Stimulated activated naive B cell treated with anti-CD40 and anti-IgM and Interleukin-4, amounts not matched to agents 10 μg/mL and 1 μg/mL and 100 μg/mL, for 72 hours (primary cell): ENCODE measurements around the gene WNT2.

Experiments
- ATAC-seq, 2 donors: fragments of 150-1000 bp; cut with Tn5 transposase; replicated peaks; 2 replicates each; pipeline ENCODE4 v1.10.0; 2021; ENCODE audit warnings: moderate library complexity in 1 of 2
- DNase-seq: peaks from one replicate; pipeline ENCODE4 v3.0.0; 2021
- H3K27ac Mint-ChIP-seq: one replicate; pipeline ENCODE4 v1.8.0; 2022; ENCODE audit warnings: mild to moderate bottlenecking, mixed read lengths
- H3K27me3 Mint-ChIP-seq, 2 donors: one replicate each; pipeline ENCODE4 v1.8.0; 2022; ENCODE audit warnings: mixed read lengths in 2 of 2
- H3K36me3 Mint-ChIP-seq, 2 donors: one replicate each; pipeline ENCODE4 v1.8.0; 2022; ENCODE audit warnings: mixed read lengths in 2 of 2, mild to moderate bottlenecking in 1 of 2
- H3K4me1 Mint-ChIP-seq, 2 donors: one replicate each; pipeline ENCODE4 v1.8.0; 2022; ENCODE audit warnings: mixed read lengths in 2 of 2, mild to moderate bottlenecking in 1 of 2
- H3K4me3 Mint-ChIP-seq, 2 donors: one replicate each; pipeline ENCODE4 v1.8.0; 2022; ENCODE audit warnings: mild to moderate bottlenecking in 2 of 2, mixed read lengths in 2 of 2, moderate library complexity in 1 of 2
- H3K9me3 Mint-ChIP-seq, 2 donors: one replicate each; pipeline ENCODE4 v1.8.0; 2022; ENCODE audit warnings: mixed read lengths in 2 of 2, mild to moderate bottlenecking in 1 of 2

Gene WNT2

DNA sequence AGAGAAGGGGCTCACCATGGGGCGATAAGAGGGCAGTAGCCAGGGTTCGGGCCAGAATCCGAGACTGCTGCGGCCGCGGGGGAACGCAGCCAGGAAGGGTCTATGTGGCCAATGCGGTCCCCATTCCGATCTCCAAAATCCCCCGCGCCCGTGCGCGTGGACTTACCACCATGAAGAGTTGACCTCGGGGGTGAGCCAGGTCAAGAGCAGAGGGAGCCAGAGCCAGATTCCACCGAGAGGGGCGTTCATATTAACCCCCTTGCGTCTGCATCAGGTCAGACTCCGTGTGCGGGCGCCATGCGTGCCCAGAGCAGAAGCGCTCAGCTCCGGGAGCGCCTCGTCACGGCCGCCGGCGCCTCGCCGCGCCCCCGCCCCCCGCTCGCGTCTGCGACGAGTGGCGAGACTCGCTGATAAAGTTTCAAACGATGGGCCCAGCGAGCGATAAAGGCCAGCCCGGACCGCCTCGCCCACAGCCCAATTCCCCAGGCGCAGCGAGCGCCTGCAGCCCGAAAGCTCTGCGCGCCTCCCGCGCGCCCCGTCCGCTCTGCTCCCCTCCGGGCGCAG is at the start of gene WNT2:
TSS of gene WNT2 (minus strand) at position 318 of the 564 bp plus-strand sequence. CDS start at position 249, 69 bp downstream.
- Mint-ChIP-seq H3K27ac (no peak within 1 kb of the TSS), H3K9me3 (no peaks in the 10 kb centered on the region), H3K27me3 (peaks cover 60 to 79% of the 10 kb centered on the region in 2 donors), H3K36me3 (peaks cover 0 to 5% of the 10 kb centered on the region in 2 donors), H3K4me3 (peak within 1 kb of the TSS in 1 of 2 donors; percentile 54), H3K4me1 (peaks cover 11 to 15% of the 10 kb centered on the region in 2 donors)
- DNase-seq (no peak), ATAC-seq (no peak)

DNA sequence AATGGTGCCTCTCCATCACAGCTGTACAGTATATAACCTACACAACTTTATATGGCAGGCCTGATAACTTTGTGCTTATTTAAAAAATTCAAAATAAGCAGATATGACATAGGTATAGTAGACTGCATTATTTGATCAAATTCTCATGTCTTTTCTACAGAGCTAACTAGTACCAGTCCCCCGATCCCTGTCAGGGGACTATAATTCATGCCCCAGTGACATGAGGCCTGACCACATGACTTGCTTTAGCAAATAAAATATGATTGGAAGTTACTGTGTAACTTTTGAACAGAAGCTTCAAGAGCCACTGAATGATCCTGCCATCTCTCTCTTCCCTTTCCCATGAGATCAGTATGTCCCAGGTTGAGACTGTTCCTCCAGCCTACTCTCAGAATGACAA is 49.2 kb upstream of the WNT2 start:
- H3K4me3 Mint-ChIP-seq, result no peak overlapping the region
- no peak overlapping the region for H3K27ac Mint-ChIP-seq
- no peaks in the 10 kb centered on the region for H3K27me3 Mint-ChIP-seq
- H3K36me3 Mint-ChIP-seq, result no peaks in the 10 kb centered on the region
- DNase-seq (no peak), ATAC-seq (no peak)
- no peaks in the 10 kb centered on the region for H3K9me3 Mint-ChIP-seq
- H3K4me1 Mint-ChIP-seq, result no peaks in the 10 kb centered on the region

DNA sequence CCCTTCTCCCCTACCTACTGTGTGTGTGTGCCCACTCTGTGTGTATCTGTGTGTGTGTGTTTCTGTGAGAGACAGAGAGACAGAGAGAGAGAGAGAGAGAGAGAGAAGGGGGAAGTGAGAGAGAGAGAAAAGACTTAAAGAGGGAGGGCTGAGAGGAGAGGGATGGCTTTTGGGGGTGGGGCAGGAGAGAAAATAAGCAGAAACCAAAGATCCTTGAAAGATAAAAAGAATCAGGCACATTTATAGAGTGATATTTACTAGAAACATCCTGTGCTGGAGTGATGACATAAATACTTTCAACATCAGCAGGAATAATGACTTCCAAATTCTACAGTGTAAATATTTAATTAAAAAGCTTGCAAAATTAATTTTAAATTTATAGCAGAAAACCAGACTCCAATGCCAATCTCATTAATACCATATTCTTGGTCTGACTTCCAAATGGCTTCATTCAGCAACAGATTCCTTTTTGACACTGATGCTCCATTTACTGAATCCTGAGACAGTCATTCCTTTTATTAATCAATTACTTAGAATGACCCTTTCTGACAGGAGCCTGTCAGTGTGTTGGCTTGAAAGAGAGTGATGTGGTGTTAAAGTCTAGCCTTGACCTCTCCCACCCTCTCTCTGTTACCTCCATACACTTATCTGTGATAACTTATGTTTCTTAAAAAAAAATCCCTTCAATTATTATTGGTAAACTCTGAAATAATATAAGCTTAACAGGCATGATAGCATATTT is 41.7 kb upstream of the WNT2 start:
- Mint-ChIP-seq H3K4me3 (no peak overlapping the region), H3K4me1 (no peaks in the 10 kb centered on the region), H3K9me3 (no peaks in the 10 kb centered on the region), H3K27ac (no peak overlapping the region), H3K27me3 (no peaks in the 10 kb centered on the region), H3K36me3 (no peaks in the 10 kb centered on the region)
- DNase-seq, result no peak
- ATAC-seq, result no peak

DNA sequence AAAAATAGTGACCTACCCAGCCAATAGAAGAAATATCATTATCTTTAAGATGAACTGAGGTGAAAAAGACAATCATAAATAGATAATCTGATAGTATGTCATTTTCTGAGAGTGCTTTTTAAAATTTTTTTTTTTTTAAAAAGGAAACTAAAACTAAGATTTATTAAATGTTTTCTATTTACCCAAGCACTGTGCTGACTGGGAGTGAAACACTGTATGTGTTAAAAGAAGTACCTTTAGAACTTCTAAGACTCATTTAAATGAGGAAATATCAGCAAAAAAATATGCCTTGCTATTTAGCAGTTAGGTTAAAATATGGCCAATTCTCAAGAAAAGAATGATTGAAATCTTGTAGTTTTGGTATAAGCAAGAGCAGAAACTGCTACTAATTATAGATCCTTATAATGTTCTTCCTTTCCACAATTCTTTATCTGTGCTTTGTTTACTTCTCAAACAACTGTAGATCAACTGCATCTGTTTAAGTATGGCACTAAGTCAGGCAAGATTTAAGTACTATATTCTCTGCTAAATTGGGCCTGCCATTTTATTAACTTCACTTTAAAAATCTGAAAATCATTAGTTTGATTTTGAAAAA is 39.5 kb upstream of the WNT2 start:
- DNase-seq (no peak), ATAC-seq (no peak)
- H3K27ac Mint-ChIP-seq, result no peak overlapping the region
- H3K4me1 Mint-ChIP-seq, result no peaks in the 10 kb centered on the region
- no peaks in the 10 kb centered on the region for H3K36me3 Mint-ChIP-seq
- no peaks in the 10 kb centered on the region for H3K9me3 Mint-ChIP-seq
- no peak overlapping the region for H3K4me3 Mint-ChIP-seq
- H3K27me3 Mint-ChIP-seq, result no peaks in the 10 kb centered on the region

DNA sequence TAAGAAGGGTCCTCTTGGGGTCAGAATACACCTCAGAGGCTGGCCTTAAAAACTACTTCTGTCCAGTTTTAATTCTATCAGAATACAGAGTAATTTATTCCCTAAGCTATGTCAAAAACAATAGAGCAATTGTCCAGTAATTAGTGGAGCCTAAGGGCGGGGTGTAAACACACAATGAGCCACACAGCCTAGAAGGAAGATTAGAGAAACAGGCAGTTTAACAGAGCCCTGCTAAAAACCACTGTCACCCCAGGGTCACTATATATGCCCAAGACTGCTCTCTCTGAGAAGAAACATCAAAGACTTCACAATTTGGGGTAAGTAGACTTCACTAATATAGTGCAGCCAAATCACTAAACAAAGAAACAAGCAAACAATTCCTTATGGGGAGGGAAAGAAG is 27.2 kb upstream of the WNT2 start:
- H3K4me3 Mint-ChIP-seq, result no peak overlapping the region
- H3K36me3 Mint-ChIP-seq, result no peaks in the 10 kb centered on the region
- no peak for DNase-seq
- H3K27me3 Mint-ChIP-seq, result peaks cover 0 to 5% of the 10 kb centered on the region in 2 donors
- peaks cover 0 to 4% of the 10 kb centered on the region in 2 donors for H3K9me3 Mint-ChIP-seq
- no peak for ATAC-seq
- no peak overlapping the region for H3K27ac Mint-ChIP-seq
- H3K4me1 Mint-ChIP-seq, result no peaks in the 10 kb centered on the region

DNA sequence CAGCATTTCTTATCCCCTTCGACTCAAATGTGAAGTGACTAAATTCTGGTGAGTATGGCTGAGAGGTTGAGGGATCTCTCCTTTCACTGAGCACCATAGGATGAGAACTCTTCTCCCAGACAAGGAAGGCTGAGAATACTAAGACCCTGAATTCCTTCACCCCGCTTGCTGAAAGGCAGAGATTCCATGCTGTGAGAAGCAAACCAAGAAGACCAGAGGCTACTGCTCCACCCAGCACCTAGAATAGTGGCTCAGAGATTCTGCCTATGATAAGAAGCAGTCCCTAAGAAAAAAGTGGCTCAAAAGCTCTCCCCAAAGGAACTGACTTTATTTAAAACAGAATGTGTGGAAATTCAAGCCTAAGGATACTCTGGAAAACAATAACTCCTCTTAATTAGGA is 26.7 kb upstream of the WNT2 start:
- peaks cover 0 to 5% of the 10 kb centered on the region in 2 donors for H3K27me3 Mint-ChIP-seq
- no peak overlapping the region for H3K4me3 Mint-ChIP-seq
- H3K4me1 Mint-ChIP-seq, result no peaks in the 10 kb centered on the region
- H3K9me3 Mint-ChIP-seq, result peaks cover 0 to 4% of the 10 kb centered on the region in 2 donors
- no peaks in the 10 kb centered on the region for H3K36me3 Mint-ChIP-seq
- no peak overlapping the region for H3K27ac Mint-ChIP-seq
- ATAC-seq (no peak), DNase-seq (no peak)

DNA sequence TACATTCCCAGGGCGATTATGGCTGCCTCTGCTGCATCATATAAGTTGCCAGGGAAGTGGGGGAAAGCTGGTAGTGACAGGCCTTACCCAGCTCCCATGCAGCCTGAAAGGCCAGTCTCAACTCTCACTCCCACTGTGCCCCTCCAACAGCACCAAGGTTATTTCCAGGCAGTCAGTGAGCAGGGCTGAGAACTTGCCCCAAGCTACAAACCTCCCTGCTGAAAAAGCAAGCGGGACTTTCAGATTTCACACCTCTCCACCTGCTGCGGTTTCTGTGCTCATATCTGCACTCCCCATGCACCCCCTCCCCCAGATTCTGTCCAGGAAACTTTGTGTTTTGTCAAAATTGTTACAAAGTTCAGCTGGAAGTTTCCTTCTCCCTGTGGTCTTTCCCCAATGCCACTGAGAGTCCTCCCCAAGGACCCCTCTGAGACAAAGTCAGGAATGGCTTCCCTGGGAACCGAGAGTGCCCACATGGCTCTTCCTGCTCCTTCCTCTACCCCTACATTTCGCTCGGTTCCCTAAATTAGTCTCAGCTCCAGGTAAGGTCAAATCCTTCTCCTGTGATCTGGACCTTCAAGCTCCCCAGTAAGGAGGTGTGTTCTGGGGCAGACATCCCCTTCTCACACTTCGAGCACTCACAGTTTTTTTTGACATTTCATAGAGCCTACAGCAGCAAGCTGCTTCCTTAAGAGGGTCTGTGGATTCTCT is 25.3 kb upstream of the WNT2 start:
- Mint-ChIP-seq H3K27me3 (peaks cover 0 to 5% of the 10 kb centered on the region in 2 donors), H3K27ac (no peak overlapping the region), H3K36me3 (no peaks in the 10 kb centered on the region), H3K4me3 (no peak overlapping the region), H3K4me1 (no peaks in the 10 kb centered on the region), H3K9me3 (peaks cover 0 to 7% of the 10 kb centered on the region in 2 donors)
- ATAC-seq (no peak), DNase-seq (no peak)

DNA sequence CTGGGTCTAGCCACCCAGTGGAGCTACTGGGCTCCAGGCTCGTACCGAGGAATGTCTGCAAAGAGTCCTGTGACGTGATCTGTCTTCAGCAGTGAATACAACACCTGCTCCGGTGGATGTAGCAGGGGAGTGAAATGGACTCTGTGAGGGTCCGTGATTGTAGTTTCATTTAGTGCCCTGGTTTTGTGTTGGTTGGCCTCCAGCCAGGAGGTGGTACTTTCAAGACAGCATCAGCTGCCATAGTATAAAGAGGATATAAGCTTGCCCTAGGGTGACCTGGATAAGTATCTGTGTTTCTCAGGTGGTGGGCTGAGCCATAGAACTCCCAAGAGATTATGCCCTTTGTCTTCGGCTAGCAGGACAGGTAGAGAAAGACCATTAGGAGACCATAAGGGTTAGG is 24.6 kb upstream of the WNT2 start:
- H3K4me1 Mint-ChIP-seq, result no peaks in the 10 kb centered on the region
- no peaks in the 10 kb centered on the region for H3K36me3 Mint-ChIP-seq
- ATAC-seq (no peak), DNase-seq (no peak)
- H3K9me3 Mint-ChIP-seq, result peaks cover 0 to 7% of the 10 kb centered on the region in 2 donors
- H3K27me3 Mint-ChIP-seq, result peaks cover 0 to 5% of the 10 kb centered on the region in 2 donors
- H3K27ac Mint-ChIP-seq, result no peak overlapping the region
- no peak overlapping the region for H3K4me3 Mint-ChIP-seq

DNA sequence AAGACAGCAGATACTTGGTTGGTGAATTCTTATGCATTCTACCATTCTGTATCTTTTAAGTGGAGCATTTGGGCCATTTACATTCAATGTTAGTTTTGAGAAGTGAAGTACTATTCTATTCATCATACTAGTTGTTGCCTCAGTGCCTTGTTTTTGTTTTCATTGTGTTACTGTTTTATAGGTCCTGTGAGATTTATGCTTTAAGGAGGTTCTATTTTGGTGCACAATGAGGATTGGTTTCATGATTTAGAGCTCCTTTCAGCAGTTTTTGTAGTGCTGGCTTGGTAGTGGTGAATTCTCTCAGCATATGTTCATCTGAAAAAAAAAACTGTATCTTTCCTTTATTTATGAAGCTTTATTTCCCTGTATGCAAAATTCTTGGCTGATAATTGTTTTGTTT is 23.3 kb upstream of the WNT2 start:
- no peak overlapping the region for H3K27ac Mint-ChIP-seq
- H3K36me3 Mint-ChIP-seq, result no peaks in the 10 kb centered on the region
- peaks cover 0 to 5% of the 10 kb centered on the region in 2 donors for H3K27me3 Mint-ChIP-seq
- peaks cover 0 to 7% of the 10 kb centered on the region in 2 donors for H3K9me3 Mint-ChIP-seq
- ATAC-seq, result no peak
- H3K4me1 Mint-ChIP-seq, result no peaks in the 10 kb centered on the region
- no peak for DNase-seq
- H3K4me3 Mint-ChIP-seq, result no peak overlapping the region

DNA sequence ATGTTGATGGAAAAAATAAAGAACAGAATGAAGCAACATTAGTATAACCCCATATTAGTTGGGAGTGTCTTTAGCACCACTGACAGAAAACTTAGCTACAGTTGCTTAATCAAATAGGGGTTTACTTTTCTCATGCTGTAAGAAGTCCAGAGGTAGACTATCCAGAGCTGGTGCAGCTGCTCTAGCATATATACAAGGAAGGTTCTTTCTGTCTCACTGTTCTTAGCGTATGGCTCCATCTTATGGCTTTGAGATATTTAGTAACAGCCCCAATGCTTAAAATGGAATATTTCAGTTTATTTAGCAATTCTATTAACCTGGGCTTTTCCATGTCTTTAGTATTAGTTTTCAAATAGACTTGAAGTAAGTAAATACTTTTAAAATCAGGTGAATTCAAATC is 15.2 kb upstream of the WNT2 start:
- Mint-ChIP-seq H3K4me1 (no peaks in the 10 kb centered on the region), H3K9me3 (peaks cover 0 to 3% of the 10 kb centered on the region in 2 donors), H3K4me3 (no peak overlapping the region), H3K27ac (no peak overlapping the region), H3K27me3 (no peaks in the 10 kb centered on the region), H3K36me3 (no peaks in the 10 kb centered on the region)
- ATAC-seq (no peak), DNase-seq (no peak)

DNA sequence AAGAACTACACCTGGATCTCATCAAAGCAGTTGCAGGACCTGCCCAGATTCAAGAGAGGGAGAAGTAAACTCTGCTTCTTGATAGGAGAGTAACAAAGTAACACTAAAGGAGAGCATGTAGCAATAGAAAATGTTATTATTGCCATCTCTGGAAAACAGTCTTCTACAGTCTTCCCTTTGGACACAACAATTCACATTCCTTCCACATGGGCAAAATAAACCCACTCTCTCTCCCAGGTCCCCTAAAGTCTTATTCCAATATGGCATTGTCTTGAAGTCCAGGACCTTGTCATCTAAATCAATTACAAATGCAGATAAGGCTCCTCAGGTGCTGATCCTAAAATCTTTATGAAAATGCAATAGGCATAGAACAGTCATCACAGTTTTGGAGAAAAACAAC is 10.3 kb upstream of the WNT2 start:
- ATAC-seq (no peak), DNase-seq (no peak)
- H3K27me3 Mint-ChIP-seq, result no peaks in the 10 kb centered on the region
- peaks cover 0 to 4% of the 10 kb centered on the region in 2 donors for H3K9me3 Mint-ChIP-seq
- H3K27ac Mint-ChIP-seq, result no peak overlapping the region
- no peaks in the 10 kb centered on the region for H3K36me3 Mint-ChIP-seq
- H3K4me1 Mint-ChIP-seq, result no peaks in the 10 kb centered on the region
- H3K4me3 Mint-ChIP-seq, result no peak overlapping the region

DNA sequence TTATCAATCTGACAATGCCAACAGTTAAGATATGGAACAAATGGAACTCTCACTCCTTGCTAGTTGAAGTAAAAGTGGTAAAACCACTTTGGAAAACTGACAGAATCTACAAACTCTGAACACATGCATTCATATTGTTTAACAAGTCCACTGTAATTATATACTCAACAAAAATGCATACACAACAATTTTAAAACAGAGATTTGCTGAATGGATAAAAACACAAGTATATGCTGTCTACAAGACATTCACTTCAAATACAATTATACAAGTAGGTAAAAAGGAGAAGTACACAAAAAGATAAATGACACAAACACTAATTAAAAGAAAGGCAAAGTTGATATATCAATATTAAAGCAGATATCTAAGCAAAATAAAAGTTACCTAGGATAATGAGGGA is 9.2 kb upstream of the WNT2 start:
- ATAC-seq (no peak), DNase-seq (no peak)
- Mint-ChIP-seq H3K27me3 (peaks cover 0 to 4% of the 10 kb centered on the region in 2 donors), H3K27ac (no peak overlapping the region), H3K4me1 (no peaks in the 10 kb centered on the region), H3K36me3 (no peaks in the 10 kb centered on the region), H3K9me3 (peaks cover 0 to 3% of the 10 kb centered on the region in 2 donors), H3K4me3 (no peak overlapping the region)

DNA sequence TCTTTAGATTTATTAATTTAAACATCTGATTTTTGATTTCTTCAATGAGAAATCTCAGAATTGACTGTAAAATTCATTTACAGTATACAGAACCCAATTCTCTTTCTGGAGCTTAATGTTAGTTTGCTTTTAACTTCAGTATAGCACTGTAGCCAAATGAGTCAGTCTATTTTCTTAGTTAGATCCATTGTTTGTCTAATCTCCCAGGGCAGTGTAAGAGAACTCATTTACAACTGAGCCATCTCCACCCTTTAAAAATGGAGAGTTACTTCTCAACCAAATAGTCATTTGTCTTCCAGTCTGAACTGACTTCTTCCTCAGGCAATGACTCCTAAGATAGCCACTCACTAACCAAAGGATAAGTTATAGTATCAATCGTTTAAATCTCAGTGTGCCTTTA is 3.0 kb upstream of the WNT2 start:
- ATAC-seq (no peak), DNase-seq (no peak)
- Mint-ChIP-seq H3K9me3 (peaks cover 0 to 2% of the 10 kb centered on the region in 2 donors), H3K4me3 (no peak overlapping the region), H3K36me3 (peaks cover 0 to 5% of the 10 kb centered on the region in 2 donors), H3K27ac (no peak overlapping the region), H3K27me3 (peaks cover 50 to 63% of the 10 kb centered on the region in 2 donors), H3K4me1 (peaks cover 11 to 15% of the 10 kb centered on the region in 2 donors)

DNA sequence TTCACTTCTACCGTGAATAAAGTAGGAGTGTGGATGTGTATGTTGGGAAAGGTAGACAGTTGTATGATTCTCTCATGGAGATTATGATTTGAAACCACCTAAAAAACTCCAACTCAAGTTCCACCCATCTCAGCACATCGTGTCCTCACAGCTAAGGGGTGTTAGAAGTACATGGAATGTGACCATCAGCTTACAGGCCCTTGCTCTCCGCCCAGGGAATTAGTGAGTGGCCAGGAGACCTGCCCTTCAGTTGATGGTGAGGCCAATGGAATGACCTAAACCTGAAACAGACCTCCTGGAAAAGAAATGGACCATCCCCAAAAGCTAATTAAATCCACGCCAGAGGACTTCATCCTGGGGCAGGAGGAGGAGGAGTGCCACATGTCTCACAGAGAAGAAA is 2.1 kb upstream of the WNT2 start:
- ATAC-seq (no peak), DNase-seq (no peak)
- Mint-ChIP-seq H3K4me1 (peaks cover 11 to 15% of the 10 kb centered on the region in 2 donors), H3K9me3 (peaks cover 0 to 2% of the 10 kb centered on the region in 2 donors), H3K27ac (no peak overlapping the region), H3K36me3 (peaks cover 0 to 5% of the 10 kb centered on the region in 2 donors), H3K27me3 (peaks cover 57 to 72% of the 10 kb centered on the region in 2 donors), H3K4me3 (no peak overlapping the region)
